OCI-LY7 (cell line): ENCODE measurements around the gene STARD7. TPM values are rescaled to one million over a fixed set of nuclear protein-coding genes. Genes with fewer than 3 reads are reported as not detected.

Source experiments
- BruUV-seq: library from RNA; stranded (reverse); fragments of 400-500 nt; replicated peaks from 2 replicates; lab custom pipeline; 2021; lab: Mats Ljungman, UMichigan
- CTCF ChIA-PET: fragments of 300-600 bp; sonication (Branson Sonifier 250); formaldehyde crosslinking; loops from one replicate; lab custom pipeline; 2022; ENCODE audit warnings: antibody characterized with exemption; ENCODE audit not compliant: unreplicated experiment; lab: Charles Lee
- POLR2A ChIA-PET: fragments of 300-600 bp; sonication (Branson Sonifier 250); formaldehyde crosslinking; loops from one replicate; lab custom pipeline; 2022; ENCODE audit warnings: antibody characterized with exemption; lab: Charles Lee
- DNase-seq: peaks from one replicate; pipeline ENCODE4 v3.0.0-alpha.2; 2015; ENCODE audit warnings: low spot score
- H2AFZ ChIP-seq: fragments of 200-600 bp; sonication (generic), shearing (Covaris generic); 2 replicates; pipeline ENCODE4 v1.6.1; 2014; ENCODE audit warnings: mild to moderate bottlenecking, antibody characterized with exemption, low read length, moderate library complexity
- H3K27ac ChIP-seq: fragments of 200-600 bp; sonication (generic); 2 replicates; pipeline ENCODE4 v1.5.1; 2014; ENCODE audit warnings: mixed run types, low read depth, mild to moderate bottlenecking, moderate library complexity, low read length, inconsistent platforms; ENCODE audit not compliant: poor library complexity, severe bottlenecking
- H3K36me3 ChIP-seq: fragments of 200-600 bp; sonication (generic); 2 replicates; pipeline ENCODE4 v1.6.1; 2014; ENCODE audit warnings: mild to moderate bottlenecking, antibody characterized with exemption, low read length, moderate library complexity, mixed read lengths; ENCODE audit not compliant: insufficient read depth
- H3K4me1 ChIP-seq: fragments of 200-600 bp; sonication (generic); 2 replicates; pipeline ENCODE4 v1.5.1; 2014; ENCODE audit warnings: mild to moderate bottlenecking, low read length; ENCODE audit not compliant: insufficient read depth, poor library complexity, severe bottlenecking
- H3K4me2 ChIP-seq: fragments of 200-600 bp; sonication (generic); 2 replicates; pipeline ENCODE4 v1.6.1; 2014; ENCODE audit warnings: mild to moderate bottlenecking, low read length
- H3K4me3 ChIP-seq: fragments of 200-600 bp; sonication (generic); 2 replicates; pipeline ENCODE4 v1.5.1; 2014; ENCODE audit warnings: mild to moderate bottlenecking, low read depth, low read length; ENCODE audit not compliant: poor library complexity, severe bottlenecking
- H3K79me2 ChIP-seq: fragments of 200-600 bp; sonication (generic); 2 replicates; pipeline ENCODE4 v1.6.1; 2016; ENCODE audit warnings: low read depth, mild to moderate bottlenecking, low read length, moderate library complexity, mixed read lengths; ENCODE audit not compliant: insufficient read depth
- H3K9me2 ChIP-seq: fragments of 200-600 bp; sonication (generic); 2 replicates; pipeline ENCODE4 v1.6.1; 2016; ENCODE audit warnings: mild to moderate bottlenecking, low read length, mixed read lengths; ENCODE audit not compliant: insufficient read depth
- H3K9me3 ChIP-seq: fragments of 200-600 bp; sonication (generic); 2 replicates; pipeline ENCODE4 v1.6.1; 2014; ENCODE audit warnings: mild to moderate bottlenecking, mixed run types, low read length, mixed read lengths
- H4K20me1 ChIP-seq: fragments of 200-600 bp; sonication (generic); 2 replicates; pipeline ENCODE4 v1.6.1; 2014; ENCODE audit warnings: mild to moderate bottlenecking, antibody characterized with exemption, low read length, moderate library complexity, mixed read lengths; ENCODE audit not compliant: insufficient read depth
- EZH2phosphoT487 ChIP-seq: fragments of 200-600 bp; sonication (generic); IDR thresholded peaks from 2 replicates; pipeline ENCODE4 v1.6.1; 2018; ENCODE audit warnings: low read depth, borderline replicate concordance, mild to moderate bottlenecking, mixed run types, antibody characterized with exemption, low read length, moderate library complexity, mixed read lengths
- intact Hi-C: fragments of 100-400 bp; cut with micrococcal nuclease; formaldehyde crosslinking; loops from one replicate; pipeline ENCODE4 v1.10.0; 2022; ENCODE audit not compliant: unreplicated experiment
- total RNA-seq, 2 experiments: library from RNA; depleted of rRNA in 1 of 2; stranded (reverse); fragments of >200 nt in 1 of 2; shearing (Covaris generic) in 1 of 2; gene quantifications; 2 replicates each; pipeline ENCODE4 v1.2.3, GENCODE V29; 2014 to 2022
- TF ChIP-seq, protein P1 (sequence below): fragments of 200-600 bp; sonication (generic); conservative IDR thresholded peaks from 2 replicates; pipeline ENCODE4 v1.5.1; 2014; ENCODE audit warnings: mild to moderate bottlenecking, antibody characterized with exemption, low read length, moderate library complexity, mixed read lengths

Gene STARD7
- total RNA-seq, 2 experiments from 2014 or later = 206 to 239 TPM

DNA sequence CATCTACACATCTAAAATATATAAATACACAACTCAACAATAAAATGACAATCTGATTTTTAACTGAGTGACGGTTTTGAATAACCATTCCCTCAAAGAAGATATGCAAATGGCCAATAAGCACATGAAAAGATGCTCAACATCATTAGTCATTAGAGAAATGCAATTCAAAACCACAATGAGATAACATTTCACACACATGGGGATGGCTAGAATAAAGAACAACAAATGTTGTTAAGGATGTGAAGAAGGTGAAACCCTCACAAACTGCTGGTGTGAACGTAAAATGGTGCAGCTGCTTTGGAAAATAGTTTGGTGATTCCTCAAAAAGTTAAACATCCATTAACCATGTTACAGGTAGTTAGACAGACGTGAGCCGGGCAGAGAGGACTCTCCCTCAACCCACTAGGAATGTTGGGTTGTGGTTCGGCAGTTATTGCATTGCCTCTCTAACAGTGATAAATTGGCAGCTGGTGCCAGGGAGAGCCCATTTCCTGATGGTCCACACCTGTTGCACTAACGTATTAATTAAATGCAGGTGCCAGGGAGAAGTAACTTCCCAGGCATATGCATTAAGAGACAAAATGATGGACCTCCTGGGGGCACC is 41.1 kb downstream of the STARD7 start:
- intact Hi-C loops = no loop called here
- ChIA-PET CTCF (no interaction called here), POLR2A (interaction anchor here (0.5 to 1.3 kb wide), 5 partner anchors 9 to 155 kb away, joined by 3 to 4 read pairs (median 3); no protein-coding TSS in a partner anchor)
- H3K9me3 ChIP-seq = peaks cover 6% of the 10 kb centered on the region; the same call in 1 of the 2 replicates
- no peaks in the 10 kb centered on the region for H3K9me2 ChIP-seq
- TF ChIP-seq, protein P1, sequence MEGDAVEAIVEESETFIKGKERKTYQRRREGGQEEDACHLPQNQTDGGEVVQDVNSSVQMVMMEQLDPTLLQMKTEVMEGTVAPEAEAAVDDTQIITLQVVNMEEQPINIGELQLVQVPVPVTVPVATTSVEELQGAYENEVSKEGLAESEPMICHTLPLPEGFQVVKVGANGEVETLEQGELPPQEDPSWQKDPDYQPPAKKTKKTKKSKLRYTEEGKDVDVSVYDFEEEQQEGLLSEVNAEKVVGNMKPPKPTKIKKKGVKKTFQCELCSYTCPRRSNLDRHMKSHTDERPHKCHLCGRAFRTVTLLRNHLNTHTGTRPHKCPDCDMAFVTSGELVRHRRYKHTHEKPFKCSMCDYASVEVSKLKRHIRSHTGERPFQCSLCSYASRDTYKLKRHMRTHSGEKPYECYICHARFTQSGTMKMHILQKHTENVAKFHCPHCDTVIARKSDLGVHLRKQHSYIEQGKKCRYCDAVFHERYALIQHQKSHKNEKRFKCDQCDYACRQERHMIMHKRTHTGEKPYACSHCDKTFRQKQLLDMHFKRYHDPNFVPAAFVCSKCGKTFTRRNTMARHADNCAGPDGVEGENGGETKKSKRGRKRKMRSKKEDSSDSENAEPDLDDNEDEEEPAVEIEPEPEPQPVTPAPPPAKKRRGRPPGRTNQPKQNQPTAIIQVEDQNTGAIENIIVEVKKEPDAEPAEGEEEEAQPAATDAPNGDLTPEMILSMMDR = no peak
- TF ChIP-seq EZH2phosphoT487 = no peak
- no peaks in the 10 kb centered on the region for H3K79me2 ChIP-seq
- H4K20me1 ChIP-seq = no peaks in the 10 kb centered on the region
- no TSS peak for BruUV-seq
- H3K27ac ChIP-seq = no peak overlapping the region
- peak overlapping the region; percentile 25 for H3K4me2 ChIP-seq
- peaks cover 49% of the 10 kb centered on the region for H3K4me1 ChIP-seq
- H2AFZ ChIP-seq = peak overlapping the region; percentile 70; the same call in 1 of the 2 replicates
- DNase-seq = no peak
- H3K4me3 ChIP-seq = no peak overlapping the region
- no peaks in the 10 kb centered on the region for H3K36me3 ChIP-seq

DNA sequence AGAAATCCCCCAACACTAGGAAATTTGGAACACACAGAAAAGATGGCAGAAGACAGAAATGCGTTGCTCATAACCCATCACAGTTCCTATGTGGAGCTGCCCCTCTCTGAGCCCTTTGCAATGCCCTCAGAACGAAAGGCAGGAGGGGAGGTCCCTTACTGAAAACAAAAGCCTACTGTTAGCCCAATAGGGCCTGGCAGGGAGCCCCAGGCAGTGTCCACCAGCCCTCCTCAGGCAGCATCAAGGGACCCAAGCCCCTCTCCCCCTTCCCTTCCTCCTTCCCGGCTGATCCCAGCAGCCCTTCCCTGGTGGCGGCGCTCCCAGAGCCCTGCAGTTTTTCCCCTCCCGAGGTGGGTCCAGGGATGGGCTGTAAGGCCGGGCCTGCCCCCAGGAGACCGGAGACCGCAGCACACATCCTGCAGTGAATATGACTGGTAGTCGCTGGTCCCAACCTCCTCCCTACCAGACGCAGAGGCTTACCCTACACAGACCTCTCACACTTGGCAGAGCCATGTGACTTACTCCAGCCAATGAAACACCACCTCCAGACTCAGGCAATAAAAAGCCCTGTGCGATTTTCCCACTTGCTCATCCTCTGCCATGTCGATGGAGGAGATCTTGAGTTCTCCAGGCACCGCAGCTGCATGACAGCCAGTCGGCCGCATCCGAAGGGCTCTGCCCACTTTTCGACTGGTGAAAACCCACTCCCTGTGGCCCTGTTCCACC is 44.0 kb downstream of the STARD7 start:
- TSS peak; percentile 73 for BruUV-seq
- TF ChIP-seq EZH2phosphoT487 = no peak
- TF ChIP-seq, protein P1 = peak; percentile 31; the same call in 1 of the 2 replicates
- Histone ChIP-seq H3K9me3 (peaks cover 5% of the 10 kb centered on the region; the same call in 1 of the 2 replicates), H3K36me3 (no peaks in the 10 kb centered on the region; the same call in 1 of the 2 replicates), H4K20me1 (no peaks in the 10 kb centered on the region), H3K4me2 (peak overlapping the region; percentile 91), H3K79me2 (no peaks in the 10 kb centered on the region), H3K4me1 (peaks cover 65% of the 10 kb centered on the region), H3K27ac (peak overlapping the region; percentile 99), H3K9me2 (no peaks in the 10 kb centered on the region), H3K4me3 (peak overlapping the region; percentile 67), H2AFZ (peak overlapping the region; percentile 70)
- DNase-seq = peak; percentile 93
- intact Hi-C loops = no loop called here
- ChIA-PET POLR2A (interaction anchor here (0.9 to 2.4 kb wide), 7 partner anchors 9 to 22 kb away, joined by 3 to 10 read pairs (median 5); partner anchors contain the start of gene DUSP2), CTCF (interaction anchor here (1.0 to 3.0 kb wide), 3 partner anchors 10 to 69 kb away, joined by 3 to 18 read pairs (median 9); no protein-coding TSS in a partner anchor)
